HG03439 (cell line): ENCODE results near the gene ZDHHC24.

ENCODE experiments used
- ATAC-seq: cut with Tn5 transposase; IDR thresholded peaks from one replicate; pipeline ENCODE4 v1.9.1; 2021; ENCODE audit warnings: mild to moderate bottlenecking, moderate library complexity; ENCODE audit not compliant: unreplicated experiment

ZDHHC24 gene

DNA sequence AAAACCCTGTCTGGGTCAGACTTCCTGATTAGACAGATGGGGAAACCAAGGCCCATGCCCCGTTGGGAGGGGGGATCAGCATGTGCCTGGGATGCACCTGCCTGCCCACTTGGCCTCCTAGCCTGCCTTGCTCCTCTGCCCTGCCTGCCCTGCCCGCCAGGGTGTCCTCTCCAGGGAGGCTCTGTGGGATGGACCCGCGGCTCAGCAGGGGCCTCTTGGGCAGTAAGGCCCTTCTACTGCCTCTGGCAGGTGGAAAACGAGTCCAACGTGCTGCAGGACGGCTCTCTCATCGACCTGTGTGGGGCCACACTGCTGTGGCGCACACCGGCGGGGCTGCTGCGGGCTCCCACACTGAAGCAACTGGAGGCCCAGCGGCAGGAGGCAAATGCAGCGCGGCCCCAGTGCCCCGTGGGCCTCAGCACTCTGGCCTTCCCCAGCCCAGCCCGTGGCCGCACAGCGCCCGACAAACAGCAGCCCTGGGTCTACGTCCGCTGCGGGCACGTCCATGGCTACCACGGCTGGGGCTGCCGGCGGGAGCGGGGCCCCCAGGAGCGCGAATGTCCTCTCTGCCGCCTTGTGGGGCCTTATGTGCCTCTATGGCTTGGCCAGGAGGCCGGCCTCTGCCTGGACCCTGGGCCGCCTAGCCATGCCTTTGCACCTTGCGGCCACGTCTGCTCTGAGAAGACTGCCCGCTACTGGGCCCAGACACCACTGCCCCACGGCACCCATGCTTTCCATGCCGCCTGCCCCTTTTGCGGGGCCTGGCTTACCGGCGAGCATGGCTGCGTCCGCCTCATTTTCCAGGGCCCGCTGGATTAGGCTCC, 70.3 kb downstream of the ZDHHC24 start:
- ATAC-seq = no peak

DNA sequence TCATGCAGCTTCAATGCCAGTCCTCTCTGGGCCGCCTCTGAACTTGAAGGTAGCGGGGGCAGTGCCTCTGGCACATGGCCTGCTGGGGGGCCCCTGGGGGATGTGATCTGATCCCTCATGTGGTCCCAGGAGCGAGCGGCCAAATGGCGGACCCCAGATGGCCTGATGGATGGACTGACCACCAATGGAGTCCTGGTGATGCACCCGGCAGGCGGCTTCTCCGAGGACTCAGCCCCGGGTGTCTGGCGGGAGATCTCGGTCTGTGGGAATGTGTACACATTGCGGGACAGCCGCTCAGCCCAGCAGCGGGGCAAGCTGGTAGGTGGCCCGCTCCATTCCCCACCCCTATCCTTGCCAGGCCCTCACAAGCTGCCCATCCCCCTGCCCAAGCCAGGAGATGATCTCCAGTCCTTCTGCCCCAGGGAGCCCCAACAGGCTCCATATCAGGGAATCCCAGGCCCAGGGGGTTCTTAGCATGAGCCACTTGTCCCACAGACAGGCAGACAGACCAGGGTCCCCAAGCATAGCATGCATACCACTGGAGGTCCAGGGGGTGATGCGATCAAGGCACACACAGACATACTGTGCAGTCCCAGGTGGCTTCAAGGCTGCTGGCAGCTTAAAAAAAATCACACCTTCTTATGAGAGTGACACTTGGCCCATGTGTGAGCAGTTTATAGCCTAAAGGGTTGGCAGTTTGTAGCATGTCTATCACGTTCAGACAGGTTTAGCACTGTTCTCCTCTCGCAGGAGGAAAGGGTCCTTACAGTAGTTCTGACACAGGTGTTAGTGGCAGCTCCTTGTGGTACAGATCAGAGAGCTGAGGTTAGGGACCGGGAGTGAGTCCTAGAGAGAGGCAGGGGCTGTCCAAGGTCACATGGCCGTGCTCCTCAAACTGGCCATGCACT, 72.0 kb downstream of the ZDHHC24 start:
- no peak for ATAC-seq

GRCh38 chr11:66473167-66473566, 72.7 kb downstream of the ZDHHC24 start:
- ATAC-seq = no peak

- no peak for ATAC-seq
Observed at GRCh38 chr11:66472054-66472453, 73.8 kb downstream of the ZDHHC24 start.

- no peak for ATAC-seq
Observed at GRCh38 chr11:66471142-66471541, 74.7 kb downstream of the ZDHHC24 start.
